ENCODE results near the gene LSM12.

The LSM12 gene

DNA sequence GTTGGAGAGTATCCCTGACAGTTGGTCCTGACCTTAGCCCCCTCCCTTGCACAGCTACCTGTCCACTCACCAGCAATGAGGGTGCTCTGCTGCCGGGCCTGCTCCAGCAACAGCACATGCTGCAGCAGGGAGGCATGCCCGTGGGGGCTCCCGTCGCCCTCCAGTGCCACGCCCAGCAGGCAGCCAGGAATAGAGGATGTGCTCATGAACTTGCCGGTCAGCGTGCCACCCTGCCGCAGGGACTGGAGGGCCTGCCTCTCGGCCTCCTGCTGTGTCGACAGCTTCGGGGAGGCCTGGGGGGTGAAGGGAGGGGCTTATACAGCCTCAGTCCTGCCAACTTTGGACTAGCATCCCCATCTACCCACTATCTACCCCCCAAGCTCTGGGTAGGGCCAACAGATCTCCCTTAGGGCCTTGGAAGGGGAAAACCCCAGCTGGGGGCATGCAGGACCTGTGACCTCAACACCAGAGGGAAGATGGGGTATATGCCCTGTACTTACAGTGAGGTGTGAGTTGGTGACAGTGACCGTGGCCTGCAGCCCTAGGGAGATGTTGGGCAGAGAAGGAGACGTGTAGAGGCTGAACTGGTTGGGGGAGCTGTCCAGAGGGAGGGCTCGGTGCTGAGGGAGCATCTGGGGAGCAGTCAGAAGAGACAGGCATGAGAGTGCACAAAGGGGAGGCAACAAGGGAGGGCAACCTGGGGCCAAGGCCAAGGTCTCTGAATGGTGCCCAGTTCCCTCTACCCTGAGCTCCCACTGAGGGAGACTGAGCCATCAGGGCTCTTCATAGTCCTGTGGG lies 24.9 kb upstream of the LSM12 start:
- H3K4me2 ChIP-seq (ENCODE audit: low read length), result no peak overlapping the region
- H3K36me3 ChIP-seq (ENCODE audit: insufficient read depth, low read length), result no peaks in the 10 kb centered on the region
- no peaks in the 10 kb centered on the region for H3K4me1 ChIP-seq (ENCODE audit: insufficient read depth, low read length, severe bottlenecking)
- TF ChIP-seq EZH2 (IDR thresholded peaks at IDR 0.05; ENCODE audit: borderline replicate concordance, low read length), result no peak
- TF ChIP-seq, protein P1, sequence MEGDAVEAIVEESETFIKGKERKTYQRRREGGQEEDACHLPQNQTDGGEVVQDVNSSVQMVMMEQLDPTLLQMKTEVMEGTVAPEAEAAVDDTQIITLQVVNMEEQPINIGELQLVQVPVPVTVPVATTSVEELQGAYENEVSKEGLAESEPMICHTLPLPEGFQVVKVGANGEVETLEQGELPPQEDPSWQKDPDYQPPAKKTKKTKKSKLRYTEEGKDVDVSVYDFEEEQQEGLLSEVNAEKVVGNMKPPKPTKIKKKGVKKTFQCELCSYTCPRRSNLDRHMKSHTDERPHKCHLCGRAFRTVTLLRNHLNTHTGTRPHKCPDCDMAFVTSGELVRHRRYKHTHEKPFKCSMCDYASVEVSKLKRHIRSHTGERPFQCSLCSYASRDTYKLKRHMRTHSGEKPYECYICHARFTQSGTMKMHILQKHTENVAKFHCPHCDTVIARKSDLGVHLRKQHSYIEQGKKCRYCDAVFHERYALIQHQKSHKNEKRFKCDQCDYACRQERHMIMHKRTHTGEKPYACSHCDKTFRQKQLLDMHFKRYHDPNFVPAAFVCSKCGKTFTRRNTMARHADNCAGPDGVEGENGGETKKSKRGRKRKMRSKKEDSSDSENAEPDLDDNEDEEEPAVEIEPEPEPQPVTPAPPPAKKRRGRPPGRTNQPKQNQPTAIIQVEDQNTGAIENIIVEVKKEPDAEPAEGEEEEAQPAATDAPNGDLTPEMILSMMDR (IDR thresholded peaks at IDR 0.05; ENCODE audit: low read length), result no peak
- H3K9ac ChIP-seq (ENCODE audit: low read length), result no peak overlapping the region
- H2AFZ ChIP-seq (ENCODE audit: low read length), result no peak overlapping the region
- H3K79me2 ChIP-seq (ENCODE audit: insufficient read depth, low read length), result no peaks in the 10 kb centered on the region
- H3F3A ChIP-seq (ENCODE audit: insufficient read depth, low read length), result no peaks in the 10 kb centered on the region
- no peak overlapping the region for H3K4me3 ChIP-seq (ENCODE audit: low read depth, low read length, poor library complexity, severe bottlenecking)
- 0 out of 2 replicates have a peak, but pooled peaks cover 6% of the 10 kb centered on the region for H3K27me3 ChIP-seq (ENCODE audit: insufficient read depth, low read length)
- no peak overlapping the region for H3K27ac ChIP-seq (ENCODE audit: low read depth, low read length, poor library complexity, severe bottlenecking)
- H3K9me2 ChIP-seq (ENCODE audit: low read depth, low read length), result no peaks in the 10 kb centered on the region
- no peaks in the 10 kb centered on the region for H3K9me3 ChIP-seq (ENCODE audit: low read length)
- H4K20me1 ChIP-seq (ENCODE audit: insufficient read depth, low read length), result no peaks in the 10 kb centered on the region

- no peaks in the 10 kb centered on the region for H3K36me3 ChIP-seq (ENCODE audit: insufficient read depth, low read length)
- H3K9me2 ChIP-seq (ENCODE audit: low read depth, low read length), result no peaks in the 10 kb centered on the region
- no peak overlapping the region for H3K4me2 ChIP-seq (ENCODE audit: low read length)
- no peak overlapping the region for H3K27ac ChIP-seq (ENCODE audit: low read depth, low read length, poor library complexity, severe bottlenecking)
- H3K79me2 ChIP-seq (ENCODE audit: insufficient read depth, low read length), result no peaks in the 10 kb centered on the region
- no peak overlapping the region for H2AFZ ChIP-seq (ENCODE audit: low read length)
- no peak for TF ChIP-seq EZH2 (IDR thresholded peaks at IDR 0.05; ENCODE audit: borderline replicate concordance, low read length)
- TF ChIP-seq, protein P1 (IDR thresholded peaks at IDR 0.05; ENCODE audit: low read length), result no peak
- H3F3A ChIP-seq (ENCODE audit: insufficient read depth, low read length), result no peaks in the 10 kb centered on the region
- H4K20me1 ChIP-seq (ENCODE audit: insufficient read depth, low read length), result no peaks in the 10 kb centered on the region
- no peak overlapping the region for H3K9ac ChIP-seq (ENCODE audit: low read length)
- H3K9me3 ChIP-seq (ENCODE audit: low read length), result no peaks in the 10 kb centered on the region
- no peak overlapping the region for H3K4me3 ChIP-seq (ENCODE audit: low read depth, low read length, poor library complexity, severe bottlenecking)
- H3K27me3 ChIP-seq (ENCODE audit: insufficient read depth, low read length), result 0 out of 2 replicates have a peak, but pooled peaks cover 6% of the 10 kb centered on the region
- no peaks in the 10 kb centered on the region for H3K4me1 ChIP-seq (ENCODE audit: insufficient read depth, low read length, severe bottlenecking)
Observed at GRCh38 chr17:44088254-44088653, 21.8 kb upstream of the LSM12 start.

DNA sequence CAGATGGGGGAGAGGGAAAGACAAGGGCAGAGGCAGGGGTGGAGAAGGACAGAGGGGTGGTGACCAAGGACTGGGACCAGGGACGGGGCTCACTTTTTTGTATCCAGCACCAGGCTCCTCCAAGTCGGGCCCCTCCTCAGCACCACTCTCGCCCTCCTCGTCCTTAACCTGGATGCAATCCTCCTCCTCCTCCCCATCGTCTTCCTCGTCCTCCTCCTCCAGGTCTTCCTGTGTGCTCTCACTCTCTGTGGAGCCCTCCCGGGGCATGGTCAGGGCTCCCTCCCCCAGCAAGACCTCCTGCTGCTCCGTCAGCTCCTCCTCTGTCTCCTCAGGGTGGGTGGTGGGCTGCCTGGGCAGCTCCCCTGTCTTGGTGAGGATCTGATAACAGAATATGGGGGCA lies 20.8 kb upstream of the LSM12 start:
- no peaks in the 10 kb centered on the region for H3K36me3 ChIP-seq (ENCODE audit: insufficient read depth, low read length)

More for the DNA sequence above, 20.8 kb upstream of the LSM12 start:
- TF ChIP-seq, protein P1 (IDR thresholded peaks at IDR 0.05; ENCODE audit: low read length), result no peak
- no peak for TF ChIP-seq EZH2 (IDR thresholded peaks at IDR 0.05; ENCODE audit: borderline replicate concordance, low read length)
- H3K79me2 ChIP-seq (ENCODE audit: insufficient read depth, low read length), result no peaks in the 10 kb centered on the region
- H2AFZ ChIP-seq (ENCODE audit: low read length), result no peak overlapping the region
- H3K9ac ChIP-seq (ENCODE audit: low read length), result no peak overlapping the region
- H3K9me3 ChIP-seq (ENCODE audit: low read length), result no peaks in the 10 kb centered on the region
- H3K27me3 ChIP-seq (ENCODE audit: insufficient read depth, low read length), result 0 out of 2 replicates have a peak, but pooled peaks cover 6% of the 10 kb centered on the region
- H4K20me1 ChIP-seq (ENCODE audit: insufficient read depth, low read length), result no peaks in the 10 kb centered on the region
- no peaks in the 10 kb centered on the region for H3K4me1 ChIP-seq (ENCODE audit: insufficient read depth, low read length, severe bottlenecking)
- no peak overlapping the region for H3K4me3 ChIP-seq (ENCODE audit: low read depth, low read length, poor library complexity, severe bottlenecking)
- no peaks in the 10 kb centered on the region for H3K9me2 ChIP-seq (ENCODE audit: low read depth, low read length)
- no peak overlapping the region for H3K4me2 ChIP-seq (ENCODE audit: low read length)
- no peak overlapping the region for H3K27ac ChIP-seq (ENCODE audit: low read depth, low read length, poor library complexity, severe bottlenecking)
- no peaks in the 10 kb centered on the region for H3F3A ChIP-seq (ENCODE audit: insufficient read depth, low read length)

Data from OCI-LY1 (cell line).